Inflammatory macrophage treated with lipopolysaccharide for 4 hours (primary cell): ENCODE measurements around the gene MYOC.
"Not testable (repeated sequence)": the region's sequence is repeated elsewhere in the genome, so short reads cannot be mapped to it uniquely, and the experiment has no call there.

Experiments used
- DNase-seq: peaks from one replicate; pipeline ENCODE4 v3.0.0-alpha.2; 2020

The MYOC gene

GRCh38 chr1:171652234-171652822, at the start of gene MYOC:
MYOC (minus strand) TSS chr1:171652688; CDS start chr1:171652611, 77 bp downstream.
- DNase-seq, result no peak

GRCh38 chr1:171699531-171699930, 47.0 kb upstream of the MYOC start:
- no peak for DNase-seq

DNA sequence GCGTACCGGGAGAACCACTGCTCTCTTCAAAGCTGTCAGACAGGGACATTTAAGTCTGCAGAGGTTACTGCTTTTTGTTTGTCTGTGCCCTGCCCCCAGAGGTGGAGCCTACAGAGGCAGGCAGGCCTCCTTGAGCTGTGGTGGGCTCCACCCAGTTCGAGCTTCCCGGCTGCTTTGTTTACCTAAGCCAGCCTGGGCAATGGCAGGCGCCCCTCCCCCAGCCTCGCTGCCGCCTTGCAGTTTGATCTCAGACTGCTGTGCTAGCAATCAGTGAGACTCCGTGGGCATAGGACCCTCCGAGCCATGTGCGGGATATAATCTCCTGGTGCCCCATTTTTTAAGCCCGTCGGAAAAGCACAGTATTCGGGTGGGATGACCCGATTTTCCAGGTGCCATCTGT, 43.3 kb upstream of the MYOC start:
- not testable (repeated sequence) for DNase-seq

- DNase-seq, result not testable (repeated sequence)
Measured at GRCh38 chr1:171693541-171693940, 41.1 kb upstream of the MYOC start.

- no peak for DNase-seq
Measured at GRCh38 chr1:171683870-171684269, 31.4 kb upstream of the MYOC start.

GRCh38 chr1:171680339-171680738, 27.9 kb upstream of the MYOC start:
- no peak for DNase-seq

- no peak for DNase-seq
Measured at GRCh38 chr1:171676823-171677222, 24.3 kb upstream of the MYOC start.

DNA sequence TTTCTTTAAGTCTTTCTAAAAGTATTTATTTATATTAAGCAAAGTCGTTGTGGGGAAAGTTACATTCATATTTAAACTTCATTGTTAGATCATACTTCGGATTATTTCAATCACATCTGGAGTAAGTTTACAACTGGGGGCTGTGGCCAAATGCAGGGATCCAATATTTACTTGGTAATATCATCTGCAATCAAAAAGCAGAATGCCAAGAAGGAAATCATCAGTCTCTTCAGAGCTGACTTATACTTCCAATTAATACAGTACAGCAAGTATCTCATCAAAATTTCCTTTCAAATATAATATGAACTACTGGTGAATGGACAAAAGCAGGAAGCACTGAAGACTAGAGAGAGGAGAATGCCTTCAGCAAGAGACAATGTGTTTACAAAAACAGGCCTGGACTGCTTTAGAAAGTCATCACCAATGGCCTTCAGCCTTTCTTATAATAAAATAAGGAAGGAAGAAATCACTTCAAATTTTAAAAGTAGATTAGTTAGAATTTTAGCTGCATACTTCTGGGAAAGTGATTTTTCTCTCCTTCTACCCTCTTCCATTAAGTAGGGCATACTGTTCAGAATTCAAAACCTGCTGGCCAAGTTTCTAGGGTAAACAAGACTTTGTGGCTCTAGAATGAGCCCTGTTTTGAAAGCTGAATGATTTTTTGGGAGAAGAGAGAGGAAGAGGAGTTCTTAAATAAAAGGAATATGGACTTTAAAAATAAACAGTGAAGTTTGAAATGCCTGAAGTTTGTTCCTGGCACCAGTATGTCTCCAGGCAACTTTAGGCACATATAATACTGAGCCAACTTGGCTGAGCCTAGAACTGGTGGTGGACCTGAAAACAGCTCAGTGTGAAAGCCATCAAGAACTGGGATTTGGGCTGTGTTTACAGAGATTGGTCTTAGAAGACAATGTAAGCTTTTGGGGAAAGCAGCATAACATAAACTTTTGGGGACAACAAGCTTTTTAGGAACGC, 22.2 kb upstream of the MYOC start:
- DNase-seq, result no peak

DNA sequence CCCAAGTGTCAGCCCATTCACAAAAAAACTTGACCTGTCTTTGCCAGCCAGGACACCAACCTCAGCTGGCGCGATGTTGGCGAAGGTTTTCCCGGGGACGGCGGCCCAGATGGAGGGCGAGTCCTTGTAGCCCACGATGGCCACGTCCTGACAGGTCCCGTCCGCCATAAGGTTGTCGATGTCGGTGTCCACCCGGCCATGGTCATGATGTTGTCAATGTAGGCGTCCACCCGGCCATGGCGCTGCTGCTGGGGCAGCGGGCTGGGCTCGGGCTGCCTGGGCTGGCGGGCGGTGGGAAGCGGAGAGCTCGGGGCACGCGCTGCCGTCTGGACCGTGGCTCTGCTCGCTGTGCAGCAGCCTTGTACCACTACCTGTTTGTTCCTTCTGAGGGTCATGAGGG, 18.3 kb upstream of the MYOC start:
- no peak for DNase-seq

DNA sequence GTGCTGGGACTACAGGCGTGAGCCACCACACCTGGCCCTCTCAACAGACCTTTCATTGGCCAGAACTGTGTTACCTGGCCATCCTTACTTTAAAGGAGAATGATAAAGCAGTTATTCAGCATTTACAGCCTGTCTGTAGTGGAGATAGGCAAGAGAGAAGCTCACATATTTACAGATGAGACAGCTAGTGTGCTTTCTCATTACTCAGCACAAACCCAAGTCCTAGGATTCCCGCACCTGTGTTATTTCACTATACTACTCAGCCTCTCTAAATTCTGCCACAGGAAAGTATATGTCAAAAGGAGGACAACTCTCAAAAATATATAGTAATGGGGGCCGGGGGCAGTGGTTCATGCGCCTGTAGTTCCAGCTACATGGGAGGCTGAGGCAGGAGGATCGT, 15.9 kb upstream of the MYOC start:
- no peak for DNase-seq

GRCh38 chr1:171666114-171666769, 13.8 kb upstream of the MYOC start:
- no peak for DNase-seq

- no peak for DNase-seq
Measured at GRCh38 chr1:171664976-171665375, 12.5 kb upstream of the MYOC start.

- no peak for DNase-seq
Measured at GRCh38 chr1:171663854-171664575, 11.5 kb upstream of the MYOC start.

DNA sequence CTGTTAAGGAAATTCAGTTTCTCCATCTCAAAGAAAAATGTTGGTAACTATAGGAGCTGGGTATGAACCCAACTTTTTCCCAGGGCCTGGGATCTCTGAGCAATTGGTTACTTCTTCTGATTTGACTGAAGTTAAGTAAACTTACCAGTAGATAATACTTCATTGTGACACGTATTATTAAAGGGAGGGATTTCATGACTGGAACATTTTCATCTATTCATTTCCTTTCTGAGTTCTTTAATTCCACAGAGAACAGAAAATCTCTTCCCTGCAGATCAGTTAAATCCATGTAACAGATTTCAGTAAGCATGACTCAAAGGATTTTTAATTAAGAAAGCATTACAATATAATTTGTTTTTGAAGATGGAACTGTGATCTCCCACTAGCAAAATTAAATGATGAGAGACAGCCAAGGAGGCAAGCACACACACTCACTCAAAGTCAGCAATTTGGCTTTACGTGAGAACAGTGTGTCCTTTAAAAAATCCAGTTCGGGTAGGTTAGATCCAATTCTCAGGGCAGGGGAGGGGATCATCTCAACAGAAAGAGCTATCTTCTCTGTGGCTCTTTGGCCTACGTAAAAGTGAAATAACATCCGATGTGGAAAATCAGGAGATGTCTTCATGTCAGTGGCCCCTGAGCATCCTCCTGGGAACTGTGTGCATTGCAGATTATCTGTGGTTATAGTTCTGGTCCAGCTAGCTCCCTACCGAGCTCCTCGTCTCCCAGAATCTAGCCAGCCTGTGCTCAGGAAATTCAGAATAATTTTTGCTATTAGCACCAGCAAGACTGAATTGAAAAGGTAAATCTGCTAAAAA, 10.8 kb upstream of the MYOC start:
- DNase-seq, result no peak

- no peak for DNase-seq
Measured at GRCh38 chr1:171661076-171661650, 8.7 kb upstream of the MYOC start.

- DNase-seq, result not testable (repeated sequence)
Measured at GRCh38 chr1:171656206-171656605, 3.7 kb upstream of the MYOC start.

DNA sequence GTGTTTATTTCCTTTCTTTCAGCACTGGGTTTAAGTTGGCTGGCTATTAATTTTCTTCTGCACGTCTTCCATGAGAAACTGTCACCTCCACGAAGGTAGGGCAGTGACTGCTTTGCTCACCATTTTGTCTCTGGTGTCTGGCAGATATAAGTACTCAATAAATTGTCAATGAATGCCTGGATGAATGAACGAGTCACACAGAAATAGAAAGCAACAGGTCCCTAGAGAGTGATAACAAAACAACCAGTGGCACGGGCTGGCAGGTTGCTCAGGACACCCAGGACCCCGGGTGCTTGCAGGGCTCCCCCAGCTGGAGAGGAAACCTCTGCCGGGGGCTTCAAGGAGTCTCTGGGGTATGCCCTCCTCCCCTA, 3.2 kb upstream of the MYOC start:
- no peak for DNase-seq

DNA sequence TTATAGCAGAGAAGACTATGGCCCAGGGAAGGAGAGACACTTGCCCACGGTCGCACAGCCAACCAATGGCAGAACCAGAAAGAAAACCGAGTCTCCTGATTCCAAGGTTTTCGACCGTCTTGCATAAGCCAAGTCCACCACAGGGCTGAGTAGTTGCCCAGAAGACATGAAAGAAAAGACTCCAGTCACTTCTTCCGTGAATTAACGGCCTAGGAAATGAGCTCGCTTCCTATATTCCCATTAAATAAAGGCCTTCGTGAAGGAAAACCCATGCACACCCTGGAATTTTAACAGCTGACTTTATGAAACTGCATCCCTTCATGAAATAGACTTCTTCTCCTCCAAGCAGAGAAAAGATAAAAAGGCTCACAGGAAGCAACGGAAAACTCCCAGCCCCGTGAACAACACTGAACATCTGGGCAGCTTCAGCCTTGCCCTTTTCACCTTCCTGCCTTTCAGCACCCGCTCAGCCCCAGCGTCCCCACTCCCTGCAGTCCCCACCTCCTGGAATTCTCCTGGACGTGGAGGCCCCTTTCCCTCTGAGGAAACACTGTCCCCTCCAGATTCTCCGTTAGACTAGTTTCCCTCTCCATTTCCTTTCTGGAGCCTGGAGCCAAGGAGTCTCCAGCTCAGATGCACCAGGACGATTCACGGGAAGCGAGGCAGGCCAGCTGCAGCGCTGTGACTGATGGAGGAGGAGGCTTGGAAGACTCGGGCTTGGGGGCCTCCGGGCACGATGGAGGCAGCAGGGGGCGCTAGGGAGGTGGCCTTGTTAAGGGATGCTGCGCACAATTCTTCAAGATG, 2.7 kb upstream of the MYOC start:
- peak; percentile 53 for DNase-seq

GRCh38 chr1:171654201-171654941, 1.9 kb upstream of the MYOC start:
- DNase-seq, result no peak

- DNase-seq, result no peak
Measured at GRCh38 chr1:171653796-171654195, 1.3 kb upstream of the MYOC start.
